Measurements from ENCODE around the gene ELF2. TPM values are rescaled to one million over a fixed set of nuclear protein-coding genes. Genes with fewer than 3 reads are reported as not detected.

ELF2 gene
- total and polyA plus RNA-seq, 9 donors = 28.8 to 66.8 (median 51.1) TPM

DNA sequence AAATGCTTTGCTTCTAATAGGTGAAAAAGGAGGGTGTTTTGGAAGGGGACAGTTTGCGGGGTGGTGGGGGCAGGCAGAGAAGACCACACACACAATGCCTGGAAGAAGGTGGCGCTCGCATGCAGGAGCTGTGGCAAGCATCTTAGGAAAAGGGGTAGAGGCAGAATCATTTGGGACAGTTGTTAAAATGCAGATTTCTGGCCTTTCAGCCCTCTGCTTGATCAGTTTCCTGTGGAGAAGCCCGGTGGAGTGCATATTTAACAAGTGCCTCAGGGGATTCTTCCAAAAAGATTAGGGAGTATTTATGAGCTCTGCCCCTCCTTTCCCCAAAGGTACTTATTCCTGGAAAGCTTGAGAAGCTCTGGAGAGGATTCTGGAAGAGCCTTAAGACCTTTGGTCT is 156.6 kb downstream of the ELF2 start:
- intact Hi-C loops (cut with DNase I) = no loop called here
- Histone ChIP-seq H3K9me3 (no peaks in the 10 kb centered on the region), H3K4me1 (ENCODE audit: insufficient read depth) (peaks cover 2% of the 10 kb centered on the region), H3K27me3 (no peaks in the 10 kb centered on the region), H3K36me3 (no peaks in the 10 kb centered on the region), H3K27ac (no peak overlapping the region), H3K4me3 (no peak overlapping the region)
- no peak for DNase-seq
- no peak for TF ChIP-seq POLR2A (IDR thresholded peaks at IDR 0.05)
- 83 to 87% (median 84%) methylated on average over 4 of the region's 4 CpGs for WGBS, 3 donors

- Histone ChIP-seq H3K4me1 (ENCODE audit: insufficient read depth) (peaks cover 2% of the 10 kb centered on the region), H3K9me3 (no peaks in the 10 kb centered on the region), H3K27me3 (no peaks in the 10 kb centered on the region), H3K27ac (no peak overlapping the region), H3K4me3 (no peak overlapping the region), H3K36me3 (no peaks in the 10 kb centered on the region)
- no peak for DNase-seq
- no peak for TF ChIP-seq EP300 (IDR thresholded peaks at IDR 0.05)
- TF ChIP-seq, protein P1, sequence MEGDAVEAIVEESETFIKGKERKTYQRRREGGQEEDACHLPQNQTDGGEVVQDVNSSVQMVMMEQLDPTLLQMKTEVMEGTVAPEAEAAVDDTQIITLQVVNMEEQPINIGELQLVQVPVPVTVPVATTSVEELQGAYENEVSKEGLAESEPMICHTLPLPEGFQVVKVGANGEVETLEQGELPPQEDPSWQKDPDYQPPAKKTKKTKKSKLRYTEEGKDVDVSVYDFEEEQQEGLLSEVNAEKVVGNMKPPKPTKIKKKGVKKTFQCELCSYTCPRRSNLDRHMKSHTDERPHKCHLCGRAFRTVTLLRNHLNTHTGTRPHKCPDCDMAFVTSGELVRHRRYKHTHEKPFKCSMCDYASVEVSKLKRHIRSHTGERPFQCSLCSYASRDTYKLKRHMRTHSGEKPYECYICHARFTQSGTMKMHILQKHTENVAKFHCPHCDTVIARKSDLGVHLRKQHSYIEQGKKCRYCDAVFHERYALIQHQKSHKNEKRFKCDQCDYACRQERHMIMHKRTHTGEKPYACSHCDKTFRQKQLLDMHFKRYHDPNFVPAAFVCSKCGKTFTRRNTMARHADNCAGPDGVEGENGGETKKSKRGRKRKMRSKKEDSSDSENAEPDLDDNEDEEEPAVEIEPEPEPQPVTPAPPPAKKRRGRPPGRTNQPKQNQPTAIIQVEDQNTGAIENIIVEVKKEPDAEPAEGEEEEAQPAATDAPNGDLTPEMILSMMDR (IDR thresholded peaks at IDR 0.05) = no peak
- TF ChIP-seq POLR2A (IDR thresholded peaks at IDR 0.05) = no peak
- intact Hi-C loops (cut with DNase I) = no loop called here
- WGBS, 3 donors = 85 to 93% (median 90%) methylated on average over 10 of the region's 10 CpGs
These were observed 157.9 kb downstream of the ELF2 start for GRCh38 chr4:139018971-139019758.

DNA sequence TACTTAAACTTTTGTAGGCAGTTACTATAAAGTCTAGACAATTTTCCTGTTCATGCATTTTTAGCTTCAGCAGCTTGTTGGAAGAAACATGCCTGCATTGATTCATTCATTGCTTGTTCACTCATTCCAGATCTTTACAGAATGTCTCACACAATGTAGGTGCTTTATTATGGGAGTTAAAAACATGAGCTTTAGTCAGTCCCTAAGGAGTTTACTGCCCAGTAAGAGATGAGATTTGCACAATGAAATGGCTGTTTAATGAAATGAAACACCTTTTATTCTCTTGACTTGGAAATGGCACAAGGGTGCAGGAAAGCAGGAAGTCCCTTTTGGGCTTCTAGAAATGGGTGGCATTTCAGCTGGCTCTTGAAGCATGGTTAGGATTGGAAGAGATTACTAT is 158.5 kb downstream of the ELF2 start:
- no peaks in the 10 kb centered on the region for H3K27me3 ChIP-seq
- TF ChIP-seq, protein P1 (IDR thresholded peaks at IDR 0.05) = no peak
- no peak for TF ChIP-seq EP300 (IDR thresholded peaks at IDR 0.05)
- TF ChIP-seq POLR2A (IDR thresholded peaks at IDR 0.05) = no peak
- no peak for DNase-seq
- no peak overlapping the region for H3K4me3 ChIP-seq
- H3K27ac ChIP-seq = no peak overlapping the region
- H3K9me3 ChIP-seq = no peaks in the 10 kb centered on the region
- peaks cover 2% of the 10 kb centered on the region for H3K4me1 ChIP-seq (ENCODE audit: insufficient read depth)
- intact Hi-C loops (cut with DNase I) = no loop called here
- H3K36me3 ChIP-seq = no peaks in the 10 kb centered on the region

- no peaks in the 10 kb centered on the region for H3K27me3 ChIP-seq
- no peak for DNase-seq
- peaks cover 2% of the 10 kb centered on the region for H3K4me1 ChIP-seq (ENCODE audit: insufficient read depth)
- no peaks in the 10 kb centered on the region for H3K9me3 ChIP-seq
- 70 to 73% (median 71%) methylated on average over 3 of the region's 3 CpGs for WGBS, 3 donors
- no peak for TF ChIP-seq EP300 (IDR thresholded peaks at IDR 0.05)
- no peak for TF ChIP-seq POLR2A (IDR thresholded peaks at IDR 0.05)
- TF ChIP-seq, protein P1 (IDR thresholded peaks at IDR 0.05) = no peak
- intact Hi-C loops (cut with DNase I) = no loop called here
- no peaks in the 10 kb centered on the region for H3K36me3 ChIP-seq
- no peak overlapping the region for H3K4me3 ChIP-seq
- H3K27ac ChIP-seq = no peak overlapping the region
These were observed 159.2 kb downstream of the ELF2 start for GRCh38 chr4:139017861-139018260.

DNA sequence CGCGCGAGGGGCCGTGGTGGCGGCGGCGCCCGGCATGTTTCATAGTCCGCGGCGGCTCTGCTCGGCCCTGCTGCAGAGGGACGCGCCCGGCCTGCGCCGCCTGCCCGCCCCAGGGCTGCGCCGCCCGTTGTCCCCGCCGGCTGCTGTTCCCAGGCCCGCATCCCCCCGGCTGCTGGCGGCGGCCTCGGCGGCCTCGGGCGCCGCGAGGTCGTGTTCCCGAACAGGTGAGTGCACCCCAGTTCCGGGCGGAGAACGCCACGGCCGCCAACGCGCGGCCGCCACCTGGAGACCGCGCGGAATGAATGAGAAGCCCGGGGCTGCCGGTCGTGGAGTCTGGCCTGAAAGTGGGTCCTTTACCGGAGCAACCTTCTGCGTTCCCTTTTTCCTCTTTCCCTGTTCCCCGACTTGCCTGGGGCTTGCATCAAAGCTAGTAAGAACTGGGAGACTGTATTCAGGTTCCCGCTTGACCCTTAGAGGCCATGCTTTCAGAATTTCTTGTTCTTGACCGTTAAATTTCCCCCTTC is 161.0 kb downstream of the ELF2 start:
- peak overlapping the region; percentile 40 for H3K4me3 ChIP-seq
- peaks cover 2% of the 10 kb centered on the region for H3K4me1 ChIP-seq (ENCODE audit: insufficient read depth)
- H3K27me3 ChIP-seq = no peaks in the 10 kb centered on the region
- TF ChIP-seq POLR2A (IDR thresholded peaks at IDR 0.05) = no peak
- TF ChIP-seq, protein P1 (IDR thresholded peaks at IDR 0.05) = no peak
- no peak for TF ChIP-seq EP300 (IDR thresholded peaks at IDR 0.05)
- H3K9me3 ChIP-seq = no peaks in the 10 kb centered on the region
- 0 to 1% (median 1%) methylated on average over 42 to 55 of the region's 55 CpGs for WGBS, 3 donors
- H3K36me3 ChIP-seq = no peaks in the 10 kb centered on the region
- peak overlapping the region; percentile 78 to 84 for H3K27ac ChIP-seq
- intact Hi-C loops (cut with DNase I) = no loop called here
- peak in 3 of 5 donors; percentile 21 to 59 (median 28) for DNase-seq
